HFFc6 (cell line): ENCODE data around the gene ARFGAP3. TPM values are rescaled to one million over a fixed set of nuclear protein-coding genes. Genes with fewer than 3 reads are reported as not detected.

Experiments used
- DNase-seq: peaks from one replicate; pipeline ENCODE4 v3.0.0-alpha.2; 2018
- H3K27ac Mint-ChIP-seq: 2 replicates; pipeline ENCODE4 v1.8.0; 2020; ENCODE audit warnings: mild to moderate bottlenecking, mixed read lengths
- H3K27me3 Mint-ChIP-seq: 2 replicates; pipeline ENCODE4 v1.8.0; 2021; ENCODE audit warnings: mild to moderate bottlenecking, moderate library complexity, mixed read lengths; ENCODE audit not compliant: insufficient read depth
- H3K36me3 Mint-ChIP-seq: 2 replicates; pipeline ENCODE4 v1.8.0; 2021; ENCODE audit warnings: low read depth, mixed read lengths
- H3K4me1 Mint-ChIP-seq: 2 replicates; pipeline ENCODE4 v1.8.0; 2020; ENCODE audit warnings: low read depth, mixed read lengths
- H3K4me3 Mint-ChIP-seq: 2 replicates; pipeline ENCODE4 v1.8.0; 2020; ENCODE audit warnings: mild to moderate bottlenecking, moderate library complexity, mixed read lengths
- H3K9me3 Mint-ChIP-seq: 2 replicates; pipeline ENCODE4 v1.8.0; 2020; ENCODE audit warnings: mild to moderate bottlenecking, mixed read lengths
- total RNA-seq, 6 experiments: library from RNA; stranded (reverse); fragmentation: NEBNext Ultra II Directional; extraction: Animal tissue kit (Norgen Biotek cat#: 25700); gene quantifications; 2 replicates in 1 of 6; 3 replicates in 5 of 6; pipeline ENCODE4 v1.2.3, GENCODE V29; 2021
- TF ChIP-seq, protein P1 (sequence below): fragments of 200-600 bp; sonication (generic); IDR thresholded peaks from 2 replicates; pipeline ENCODE4 v1.5.0; 2021; ENCODE audit warnings: antibody characterized with exemption, mild to moderate bottlenecking

The ARFGAP3 gene
- total RNA-seq, 6 experiments from 2014 or later = 62.6 to 77.7 (median 66.8) TPM

DNA sequence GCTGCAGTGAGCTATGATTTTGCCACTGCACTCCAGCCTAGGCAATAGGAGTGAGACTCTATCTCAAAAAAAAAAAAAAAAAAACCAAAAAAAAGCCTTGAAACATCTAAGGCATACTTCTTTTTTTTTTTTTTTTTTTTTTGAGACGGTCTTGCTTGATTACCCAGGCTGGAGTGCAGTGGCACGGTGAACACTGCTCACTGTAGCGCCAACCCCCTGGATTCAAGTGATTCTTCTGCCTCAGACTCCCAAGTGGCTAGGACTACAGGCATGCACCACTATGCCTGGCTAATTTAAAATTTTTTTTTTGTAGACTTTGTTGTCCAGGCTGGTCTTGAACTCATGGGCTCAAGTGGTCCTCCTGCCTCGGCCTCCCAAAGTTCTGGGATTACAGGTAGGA is 19.5 kb downstream of the ARFGAP3 start:
- H3K9me3 Mint-ChIP-seq = no peaks in the 10 kb centered on the region
- H3K27me3 Mint-ChIP-seq = peaks cover 2% of the 10 kb centered on the region
- H3K4me1 Mint-ChIP-seq = peaks cover 26% of the 10 kb centered on the region
- H3K36me3 Mint-ChIP-seq = peaks cover 28% of the 10 kb centered on the region
- H3K4me3 Mint-ChIP-seq = no peak overlapping the region
- DNase-seq = no peak
- no peak overlapping the region for H3K27ac Mint-ChIP-seq
- TF ChIP-seq, protein P1, sequence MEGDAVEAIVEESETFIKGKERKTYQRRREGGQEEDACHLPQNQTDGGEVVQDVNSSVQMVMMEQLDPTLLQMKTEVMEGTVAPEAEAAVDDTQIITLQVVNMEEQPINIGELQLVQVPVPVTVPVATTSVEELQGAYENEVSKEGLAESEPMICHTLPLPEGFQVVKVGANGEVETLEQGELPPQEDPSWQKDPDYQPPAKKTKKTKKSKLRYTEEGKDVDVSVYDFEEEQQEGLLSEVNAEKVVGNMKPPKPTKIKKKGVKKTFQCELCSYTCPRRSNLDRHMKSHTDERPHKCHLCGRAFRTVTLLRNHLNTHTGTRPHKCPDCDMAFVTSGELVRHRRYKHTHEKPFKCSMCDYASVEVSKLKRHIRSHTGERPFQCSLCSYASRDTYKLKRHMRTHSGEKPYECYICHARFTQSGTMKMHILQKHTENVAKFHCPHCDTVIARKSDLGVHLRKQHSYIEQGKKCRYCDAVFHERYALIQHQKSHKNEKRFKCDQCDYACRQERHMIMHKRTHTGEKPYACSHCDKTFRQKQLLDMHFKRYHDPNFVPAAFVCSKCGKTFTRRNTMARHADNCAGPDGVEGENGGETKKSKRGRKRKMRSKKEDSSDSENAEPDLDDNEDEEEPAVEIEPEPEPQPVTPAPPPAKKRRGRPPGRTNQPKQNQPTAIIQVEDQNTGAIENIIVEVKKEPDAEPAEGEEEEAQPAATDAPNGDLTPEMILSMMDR = no peak

DNA sequence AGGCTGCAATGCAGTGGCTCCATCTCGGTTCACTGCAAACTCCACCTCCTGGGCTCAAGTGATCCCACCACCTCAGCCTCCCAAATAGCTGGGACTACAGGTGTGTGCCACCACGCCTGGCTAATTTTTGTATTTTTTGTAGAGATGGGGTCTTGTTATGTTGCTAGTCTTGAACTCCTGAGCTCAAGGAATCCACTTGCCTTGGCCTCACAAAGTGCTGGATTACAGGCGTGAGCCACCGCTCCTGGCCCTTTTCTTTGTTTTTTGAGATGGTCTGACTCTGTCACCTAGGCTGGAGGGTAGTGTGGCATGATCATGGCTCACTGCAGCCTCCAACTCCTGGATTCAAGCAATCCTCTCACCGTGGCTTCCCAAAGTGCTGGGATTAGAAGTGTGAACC is 21.0 kb downstream of the ARFGAP3 start:
- Mint-ChIP-seq H3K9me3 (no peaks in the 10 kb centered on the region), H3K27me3 (peaks cover 2% of the 10 kb centered on the region; the same call in 1 of the 2 replicates), H3K4me1 (peaks cover 14% of the 10 kb centered on the region), H3K4me3 (no peak overlapping the region), H3K27ac (no peak overlapping the region), H3K36me3 (peaks cover 23% of the 10 kb centered on the region)
- DNase-seq = no peak
- TF ChIP-seq, protein P1 = no peak

DNA sequence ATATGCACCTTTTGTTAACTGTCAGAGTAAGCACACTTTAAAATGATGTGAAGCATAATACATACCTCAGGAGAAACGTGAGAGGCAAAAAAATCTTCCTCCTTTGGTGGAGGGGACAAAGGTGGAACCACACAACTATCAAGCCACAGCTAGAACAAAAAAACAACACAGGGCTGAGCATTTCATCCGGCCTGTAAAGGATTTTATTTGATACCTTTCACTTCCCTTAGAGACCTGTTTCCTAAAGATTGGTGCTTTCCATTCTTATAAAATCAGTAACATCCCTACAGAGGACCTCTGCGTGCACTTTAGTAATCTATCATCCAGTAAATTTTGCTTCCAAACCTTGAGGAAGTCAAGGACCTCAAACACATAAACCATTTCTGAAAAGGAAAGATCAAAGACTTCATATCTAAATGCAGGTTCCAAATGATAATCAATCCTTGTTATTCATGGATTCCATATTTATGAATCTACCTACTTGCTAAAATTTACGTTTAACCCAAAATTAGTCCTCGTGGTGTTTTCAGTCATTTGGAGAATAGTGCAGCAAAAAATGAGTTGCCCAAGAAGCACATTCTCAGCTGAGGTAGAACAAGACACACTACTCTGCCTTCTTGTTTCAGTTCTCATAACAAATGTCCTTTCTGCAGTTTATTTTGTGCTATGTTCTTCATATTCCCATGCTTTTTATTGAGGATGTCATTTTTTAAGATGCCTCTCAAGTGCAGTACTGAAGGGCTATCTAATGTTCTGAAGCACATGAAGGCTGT is 22.7 kb downstream of the ARFGAP3 start:
- DNase-seq = no peak
- TF ChIP-seq, protein P1 = no peak
- Mint-ChIP-seq H3K27ac (no peak overlapping the region), H3K36me3 (peaks cover 15% of the 10 kb centered on the region), H3K9me3 (no peaks in the 10 kb centered on the region), H3K4me1 (peaks cover 1% of the 10 kb centered on the region; the same call in 1 of the 2 replicates), H3K4me3 (no peak overlapping the region), H3K27me3 (peaks cover 2% of the 10 kb centered on the region; the same call in 1 of the 2 replicates)

DNA sequence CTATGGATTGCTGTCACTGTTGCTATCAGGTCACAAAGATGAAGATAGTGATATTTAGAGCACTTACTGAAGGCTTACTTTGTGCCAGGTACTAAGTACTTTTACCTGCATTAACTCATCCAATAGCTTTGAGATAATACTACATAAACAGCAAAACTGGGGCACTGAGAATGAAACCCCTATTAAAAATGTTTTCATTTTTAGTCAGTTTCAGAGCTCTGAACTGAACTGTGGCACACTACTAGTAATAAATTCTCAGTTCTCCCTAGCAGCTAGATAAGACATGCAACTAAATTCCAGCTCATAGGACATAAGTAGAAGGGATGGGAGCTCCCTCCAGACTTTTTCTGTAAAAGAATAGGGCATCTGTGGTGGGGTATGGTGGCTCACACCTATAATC is 24.0 kb downstream of the ARFGAP3 start:
- H3K9me3 Mint-ChIP-seq = no peaks in the 10 kb centered on the region
- H3K4me1 Mint-ChIP-seq = no peaks in the 10 kb centered on the region
- H3K27ac Mint-ChIP-seq = no peak overlapping the region
- peaks cover 2% of the 10 kb centered on the region; the same call in 1 of the 2 replicates for H3K27me3 Mint-ChIP-seq
- TF ChIP-seq, protein P1 = no peak
- DNase-seq = no peak
- H3K36me3 Mint-ChIP-seq = peaks cover 15% of the 10 kb centered on the region
- H3K4me3 Mint-ChIP-seq = no peak overlapping the region

DNA sequence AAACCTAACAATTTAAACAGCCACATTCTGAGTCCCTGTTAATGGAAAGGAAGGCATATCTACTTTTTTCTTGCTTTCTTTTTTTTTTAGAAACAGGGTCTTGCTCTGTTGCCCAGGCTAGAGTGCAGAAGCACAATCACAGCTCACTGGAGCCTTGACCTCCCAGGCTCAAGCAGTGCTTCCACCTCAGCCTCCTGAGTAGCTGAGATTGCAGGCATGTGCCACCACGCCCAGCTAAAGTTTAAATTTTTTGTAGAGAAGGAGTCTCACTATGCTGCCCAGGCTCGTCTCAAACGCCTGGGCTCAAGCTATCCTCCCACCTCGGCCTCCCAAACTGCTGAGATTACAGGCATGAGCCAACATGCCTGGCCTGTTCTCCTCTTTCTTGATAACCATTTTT is 25.4 kb downstream of the ARFGAP3 start:
- peaks cover 15% of the 10 kb centered on the region for H3K36me3 Mint-ChIP-seq
- H3K4me1 Mint-ChIP-seq = no peaks in the 10 kb centered on the region
- no peaks in the 10 kb centered on the region for H3K9me3 Mint-ChIP-seq
- TF ChIP-seq, protein P1 = no peak
- no peak overlapping the region for H3K4me3 Mint-ChIP-seq
- peaks cover 3% of the 10 kb centered on the region; the same call in 1 of the 2 replicates for H3K27me3 Mint-ChIP-seq
- DNase-seq = no peak
- no peak overlapping the region for H3K27ac Mint-ChIP-seq
